ENCODE data around the gene UROC1. TPM values are rescaled to one million over a fixed set of nuclear protein-coding genes. Genes with fewer than 3 reads are reported as not detected.

UROC1 gene
- polyA plus RNA-seq, 1 of the 3 experiments (the other 2 are of a cell fraction): not detected

DNA sequence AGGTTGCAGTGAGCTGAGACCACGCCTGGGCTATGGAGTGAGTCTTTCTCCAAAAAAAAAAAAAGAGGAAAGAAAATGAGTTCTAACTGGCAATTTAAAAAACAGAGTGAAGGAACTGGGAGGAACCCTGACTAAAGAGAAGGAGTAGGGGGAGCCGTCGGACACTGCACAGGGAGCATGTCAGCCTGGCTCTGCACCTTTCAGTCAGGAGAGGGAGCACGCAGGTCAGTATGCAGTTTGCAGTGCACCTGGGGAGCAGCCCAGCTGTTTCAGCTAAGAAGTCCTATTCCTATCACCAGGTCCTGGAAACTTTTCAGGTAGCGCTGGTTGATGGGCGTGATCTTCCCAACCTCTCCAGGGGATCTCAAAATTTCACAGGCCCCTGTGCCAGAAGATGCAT is 27.0 kb downstream of the UROC1 start:
- Histone ChIP-seq H3K9me3 (no peaks in the 10 kb centered on the region), H3K27ac (ENCODE audit: low read depth in 2 of 2, low read length in 1 of 2) (no peak overlapping the region), H3K79me2 (ENCODE audit: insufficient read depth) (no peaks in the 10 kb centered on the region), H3K4me1 (ENCODE audit: control insufficient read depth in 1 of 2, insufficient read depth in 2 of 2, low read depth in 1 of 2, low read length in 1 of 2) (peaks cover 0 to 6% of the 10 kb centered on the region in 2 experiments; a peak in 1 of 4 replicates), H3K4me2 (no peak overlapping the region), H3K9ac (no peak overlapping the region), H3K36me3 (replicated peaks in 1 of 2; ENCODE audit: control insufficient read depth in 1 of 2, insufficient read depth in 2 of 2, low read length in 1 of 2) (no peaks in the 10 kb centered on the region), H3F3A (replicated peaks; ENCODE audit: insufficient read depth) (no peaks in the 10 kb centered on the region), H3K4me3 (ENCODE audit: low read depth in 2 of 2, low read length in 1 of 2) (no peak overlapping the region), H4K20me1 (ENCODE audit: insufficient read depth) (no peaks in the 10 kb centered on the region), H3K9me2 (no peaks in the 10 kb centered on the region), H3K27me3 (ENCODE audit: insufficient read depth) (peaks cover 7% of the 10 kb centered on the region), H2AFZ (ENCODE audit: low read depth) (no peak overlapping the region)
- WGBS (ENCODE audit: low lambda C conversion rate): 76% methylated on average over 6 of the region's 6 CpGs
- DNase-seq: no peak
- ChIA-PET POLR2A (no interaction called here), CTCF (interaction anchor here (0.9 kb wide), 1 partner anchor 1058 kb away, joined by 3 read pairs; no protein-coding TSS in a partner anchor)
- TF ChIP-seq GABPA (IDR thresholded peaks at IDR 0.05; ENCODE audit: low read depth) (no peak), EP300 (IDR thresholded peaks at IDR 0.05; ENCODE audit: borderline replicate concordance in 1 of 2, low read depth in 1 of 2, low read length in 1 of 2) (no peak)

DNA sequence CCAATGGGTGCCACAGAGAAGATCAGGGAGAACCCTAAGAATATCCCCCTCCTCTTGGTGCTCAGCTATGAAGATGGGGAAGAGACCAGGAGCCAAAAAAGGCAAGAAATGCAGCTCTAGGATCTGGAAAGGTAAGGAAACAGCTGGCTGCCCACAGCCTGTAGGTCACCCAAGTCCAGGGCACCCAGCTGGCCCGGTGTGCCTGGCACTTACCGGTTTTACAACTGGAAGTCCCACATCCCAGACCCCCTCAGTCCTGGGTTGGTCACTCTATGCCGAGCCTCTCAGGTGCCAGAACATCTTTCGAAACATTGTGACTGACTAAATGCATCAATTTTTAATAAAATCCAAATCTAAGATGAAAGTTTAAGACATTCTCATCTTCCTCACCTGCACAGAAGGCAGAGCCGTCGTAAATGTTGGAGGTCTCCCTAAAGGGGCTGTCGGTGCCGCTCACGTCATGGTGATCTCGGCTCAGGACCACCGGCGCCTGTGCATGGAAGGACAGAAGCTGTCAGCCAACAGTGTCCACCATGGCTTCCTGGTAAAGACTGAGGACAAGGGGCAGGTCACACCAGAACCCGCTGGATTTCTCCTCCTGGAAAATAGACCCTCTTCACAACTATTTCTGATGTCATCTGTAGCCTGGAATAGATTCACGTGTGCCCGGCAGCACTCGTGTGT is 28.5 kb downstream of the UROC1 start:
- no peaks in the 10 kb centered on the region for H3K9me3 ChIP-seq

More for the DNA sequence above, 28.5 kb downstream of the UROC1 start:
- no peaks in the 10 kb centered on the region for H4K20me1 ChIP-seq (ENCODE audit: insufficient read depth)
- ChIA-PET CTCF (no interaction called here), POLR2A (no interaction called here)
- H3K4me3 ChIP-seq (ENCODE audit: low read depth in 2 of 2, low read length in 1 of 2): no peak overlapping the region
- no peak for DNase-seq
- no peak overlapping the region for H3K27ac ChIP-seq (ENCODE audit: low read depth in 2 of 2, low read length in 1 of 2)
- no peaks in the 10 kb centered on the region for H3K9me2 ChIP-seq
- H3K79me2 ChIP-seq (ENCODE audit: insufficient read depth): no peaks in the 10 kb centered on the region
- 80% methylated on average over 13 of the region's 16 CpGs for WGBS (ENCODE audit: low lambda C conversion rate)
- H3K4me1 ChIP-seq (ENCODE audit: control insufficient read depth in 1 of 2, insufficient read depth in 2 of 2, low read depth in 1 of 2, low read length in 1 of 2): peaks cover 0 to 6% of the 10 kb centered on the region in 2 experiments; a peak in 1 of 4 replicates
- TF ChIP-seq GATA2 (CRISPR knock-in tag; IDR thresholded peaks at IDR 0.05) (no peak), EZH2phosphoT487 (IDR thresholded peaks at IDR 0.05; ENCODE audit: borderline replicate concordance, low read depth) (no peak), RFX5 (IDR thresholded peaks at IDR 0.05; ENCODE audit: low read length) (no peak), POLR2AphosphoS5 (IDR thresholded peaks at IDR 0.05; ENCODE audit: low read depth, low read length) (no peak), TAF1 (IDR thresholded peaks at IDR 0.05; ENCODE audit: borderline replicate concordance, low read depth, low read length) (no peak), MXI1 (IDR thresholded peaks at IDR 0.05; ENCODE audit: low read depth, low read length) (no peak), NRF1 (IDR thresholded peaks at IDR 0.05; ENCODE audit: low read depth, low read length) (no peak), FOXJ3 (CRISPR knock-in tag; IDR thresholded peaks at IDR 0.05) (no peak), FOXM1 (IDR thresholded peaks at IDR 0.05; ENCODE audit: low read depth) (no peak), TCF12 (IDR thresholded peaks at IDR 0.05) (no peak), RXRA (IDR thresholded peaks at IDR 0.05; ENCODE audit: borderline replicate concordance, low read depth) (no peak), ELF1 (IDR thresholded peaks at IDR 0.05) (no peak)
- TF ChIP-seq, protein P1, sequence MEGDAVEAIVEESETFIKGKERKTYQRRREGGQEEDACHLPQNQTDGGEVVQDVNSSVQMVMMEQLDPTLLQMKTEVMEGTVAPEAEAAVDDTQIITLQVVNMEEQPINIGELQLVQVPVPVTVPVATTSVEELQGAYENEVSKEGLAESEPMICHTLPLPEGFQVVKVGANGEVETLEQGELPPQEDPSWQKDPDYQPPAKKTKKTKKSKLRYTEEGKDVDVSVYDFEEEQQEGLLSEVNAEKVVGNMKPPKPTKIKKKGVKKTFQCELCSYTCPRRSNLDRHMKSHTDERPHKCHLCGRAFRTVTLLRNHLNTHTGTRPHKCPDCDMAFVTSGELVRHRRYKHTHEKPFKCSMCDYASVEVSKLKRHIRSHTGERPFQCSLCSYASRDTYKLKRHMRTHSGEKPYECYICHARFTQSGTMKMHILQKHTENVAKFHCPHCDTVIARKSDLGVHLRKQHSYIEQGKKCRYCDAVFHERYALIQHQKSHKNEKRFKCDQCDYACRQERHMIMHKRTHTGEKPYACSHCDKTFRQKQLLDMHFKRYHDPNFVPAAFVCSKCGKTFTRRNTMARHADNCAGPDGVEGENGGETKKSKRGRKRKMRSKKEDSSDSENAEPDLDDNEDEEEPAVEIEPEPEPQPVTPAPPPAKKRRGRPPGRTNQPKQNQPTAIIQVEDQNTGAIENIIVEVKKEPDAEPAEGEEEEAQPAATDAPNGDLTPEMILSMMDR (IDR thresholded peaks at IDR 0.05): no peak
- TF ChIP-seq, protein P2, sequence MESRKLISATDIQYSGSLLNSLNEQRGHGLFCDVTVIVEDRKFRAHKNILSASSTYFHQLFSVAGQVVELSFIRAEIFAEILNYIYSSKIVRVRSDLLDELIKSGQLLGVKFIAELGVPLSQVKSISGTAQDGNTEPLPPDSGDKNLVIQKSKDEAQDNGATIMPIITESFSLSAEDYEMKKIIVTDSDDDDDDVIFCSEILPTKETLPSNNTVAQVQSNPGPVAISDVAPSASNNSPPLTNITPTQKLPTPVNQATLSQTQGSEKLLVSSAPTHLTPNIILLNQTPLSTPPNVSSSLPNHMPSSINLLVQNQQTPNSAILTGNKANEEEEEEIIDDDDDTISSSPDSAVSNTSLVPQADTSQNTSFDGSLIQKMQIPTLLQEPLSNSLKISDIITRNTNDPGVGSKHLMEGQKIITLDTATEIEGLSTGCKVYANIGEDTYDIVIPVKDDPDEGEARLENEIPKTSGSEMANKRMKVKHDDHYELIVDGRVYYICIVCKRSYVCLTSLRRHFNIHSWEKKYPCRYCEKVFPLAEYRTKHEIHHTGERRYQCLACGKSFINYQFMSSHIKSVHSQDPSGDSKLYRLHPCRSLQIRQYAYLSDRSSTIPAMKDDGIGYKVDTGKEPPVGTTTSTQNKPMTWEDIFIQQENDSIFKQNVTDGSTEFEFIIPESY (IDR thresholded peaks at IDR 0.05; ENCODE audit: borderline replicate concordance, low read depth): no peak
- TF ChIP-seq, protein P3, sequence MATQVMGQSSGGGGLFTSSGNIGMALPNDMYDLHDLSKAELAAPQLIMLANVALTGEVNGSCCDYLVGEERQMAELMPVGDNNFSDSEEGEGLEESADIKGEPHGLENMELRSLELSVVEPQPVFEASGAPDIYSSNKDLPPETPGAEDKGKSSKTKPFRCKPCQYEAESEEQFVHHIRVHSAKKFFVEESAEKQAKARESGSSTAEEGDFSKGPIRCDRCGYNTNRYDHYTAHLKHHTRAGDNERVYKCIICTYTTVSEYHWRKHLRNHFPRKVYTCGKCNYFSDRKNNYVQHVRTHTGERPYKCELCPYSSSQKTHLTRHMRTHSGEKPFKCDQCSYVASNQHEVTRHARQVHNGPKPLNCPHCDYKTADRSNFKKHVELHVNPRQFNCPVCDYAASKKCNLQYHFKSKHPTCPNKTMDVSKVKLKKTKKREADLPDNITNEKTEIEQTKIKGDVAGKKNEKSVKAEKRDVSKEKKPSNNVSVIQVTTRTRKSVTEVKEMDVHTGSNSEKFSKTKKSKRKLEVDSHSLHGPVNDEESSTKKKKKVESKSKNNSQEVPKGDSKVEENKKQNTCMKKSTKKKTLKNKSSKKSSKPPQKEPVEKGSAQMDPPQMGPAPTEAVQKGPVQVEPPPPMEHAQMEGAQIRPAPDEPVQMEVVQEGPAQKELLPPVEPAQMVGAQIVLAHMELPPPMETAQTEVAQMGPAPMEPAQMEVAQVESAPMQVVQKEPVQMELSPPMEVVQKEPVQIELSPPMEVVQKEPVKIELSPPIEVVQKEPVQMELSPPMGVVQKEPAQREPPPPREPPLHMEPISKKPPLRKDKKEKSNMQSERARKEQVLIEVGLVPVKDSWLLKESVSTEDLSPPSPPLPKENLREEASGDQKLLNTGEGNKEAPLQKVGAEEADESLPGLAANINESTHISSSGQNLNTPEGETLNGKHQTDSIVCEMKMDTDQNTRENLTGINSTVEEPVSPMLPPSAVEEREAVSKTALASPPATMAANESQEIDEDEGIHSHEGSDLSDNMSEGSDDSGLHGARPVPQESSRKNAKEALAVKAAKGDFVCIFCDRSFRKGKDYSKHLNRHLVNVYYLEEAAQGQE (IDR thresholded peaks at IDR 0.05; ENCODE audit: low read depth, low read length): no peak
- TF ChIP-seq, protein P4, sequence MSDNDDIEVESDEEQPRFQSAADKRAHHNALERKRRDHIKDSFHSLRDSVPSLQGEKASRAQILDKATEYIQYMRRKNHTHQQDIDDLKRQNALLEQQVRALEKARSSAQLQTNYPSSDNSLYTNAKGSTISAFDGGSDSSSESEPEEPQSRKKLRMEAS (IDR thresholded peaks at IDR 0.05; ENCODE audit: low read depth): no peak
- no peaks in the 10 kb centered on the region for H3K36me3 ChIP-seq (replicated peaks in 1 of 2; ENCODE audit: control insufficient read depth in 1 of 2, insufficient read depth in 2 of 2, low read length in 1 of 2)
- no peak overlapping the region for H2AFZ ChIP-seq (ENCODE audit: low read depth)
- H3K4me2 ChIP-seq: no peak overlapping the region
- H3K9ac ChIP-seq: no peak overlapping the region
- H3F3A ChIP-seq (replicated peaks; ENCODE audit: insufficient read depth): no peaks in the 10 kb centered on the region
- peaks cover 7% of the 10 kb centered on the region for H3K27me3 ChIP-seq (ENCODE audit: insufficient read depth)
